Karpas-422 (cell line): Measurements from ENCODE around the gene FAM83F. TPM values are rescaled to one million over a fixed set of nuclear protein-coding genes. Genes with fewer than 3 reads are reported as not detected.
"Not testable (repeated sequence)": the region's sequence is repeated elsewhere in the genome, so short reads cannot be mapped to it uniquely, and the experiment has no call there.

Experiments used
- DNase-seq: peaks from one replicate; pipeline ENCODE4 v3.0.0-alpha.2; 2015
- H2AFZ ChIP-seq: fragments of 200-600 bp; sonication (generic); 2 replicates; pipeline ENCODE4 v1.6.1; 2014; ENCODE audit warnings: antibody characterized with exemption, low read length, mixed read lengths
- H3K27ac ChIP-seq: fragments of 200-600 bp; sonication (generic); 2 replicates; pipeline ENCODE4 v1.5.1; 2014; ENCODE audit warnings: mild to moderate bottlenecking, low read length, moderate library complexity
- H3K27me3 ChIP-seq: fragments of 200-600 bp; sonication (generic); 2 replicates; pipeline ENCODE4 v1.6.1; 2014; ENCODE audit warnings: low read length, mixed read lengths
- H3K36me3 ChIP-seq: fragments of 200-600 bp; sonication (generic); 2 replicates; pipeline ENCODE4 v1.6.1; 2014; ENCODE audit warnings: low read length, mixed read lengths; ENCODE audit not compliant: insufficient read depth
- H3K4me1 ChIP-seq: fragments of 200-600 bp; sonication (generic); 2 replicates; pipeline ENCODE4 v1.6.1; 2014; ENCODE audit warnings: mild to moderate bottlenecking, low read length, mixed read lengths
- H3K4me2 ChIP-seq: fragments of 200-600 bp; sonication (generic); 2 replicates; pipeline ENCODE4 v1.6.1; 2014; ENCODE audit warnings: low read length, low read depth, mild to moderate bottlenecking; ENCODE audit not compliant: poor library complexity, severe bottlenecking
- H3K4me3 ChIP-seq: fragments of 200-600 bp; sonication (generic); 2 replicates; pipeline ENCODE4 v1.5.1; 2014; ENCODE audit warnings: mild to moderate bottlenecking, antibody characterized with exemption, low read length, mixed read lengths
- H3K79me2 ChIP-seq: fragments of 200-600 bp; sonication (generic); 2 replicates; pipeline ENCODE4 v1.6.1; 2014; ENCODE audit warnings: mild to moderate bottlenecking, low read length, mixed read lengths
- H3K9ac ChIP-seq: fragments of 200-600 bp; sonication (generic); 2 replicates; pipeline ENCODE4 v1.6.0; 2014; ENCODE audit warnings: low read length
- H3K9me2 ChIP-seq: fragments of 200-600 bp; sonication (generic), shearing (Covaris generic); replicated peaks from 2 replicates; pipeline ENCODE4 v1.6.0; 2014; ENCODE audit warnings: mild to moderate bottlenecking, low read length, moderate library complexity; ENCODE audit not compliant: insufficient read depth
- H3K9me3 ChIP-seq: fragments of 300-700, 200-600 bp; sonication (generic); 2 replicates; pipeline ENCODE4 v1.6.1; 2014; ENCODE audit warnings: low read length, mixed read lengths
- H4K20me1 ChIP-seq: fragments of 200-600 bp; sonication (generic); 2 replicates; pipeline ENCODE4 v1.6.1; 2014; ENCODE audit warnings: mild to moderate bottlenecking, antibody characterized with exemption, low read length, low read depth; ENCODE audit not compliant: insufficient read depth
- total RNA-seq: library from RNA; depleted of rRNA; stranded (reverse); fragments of >200 nt; shearing (Covaris generic); gene quantifications from 2 replicates; pipeline ENCODE4 v1.2.3, GENCODE V29; 2014; ENCODE audit warnings: low replicate concordance; rRNA removed

FAM83F gene
- under 0.01 and 0.07 TPM in 2 replicates for total RNA-seq

DNA sequence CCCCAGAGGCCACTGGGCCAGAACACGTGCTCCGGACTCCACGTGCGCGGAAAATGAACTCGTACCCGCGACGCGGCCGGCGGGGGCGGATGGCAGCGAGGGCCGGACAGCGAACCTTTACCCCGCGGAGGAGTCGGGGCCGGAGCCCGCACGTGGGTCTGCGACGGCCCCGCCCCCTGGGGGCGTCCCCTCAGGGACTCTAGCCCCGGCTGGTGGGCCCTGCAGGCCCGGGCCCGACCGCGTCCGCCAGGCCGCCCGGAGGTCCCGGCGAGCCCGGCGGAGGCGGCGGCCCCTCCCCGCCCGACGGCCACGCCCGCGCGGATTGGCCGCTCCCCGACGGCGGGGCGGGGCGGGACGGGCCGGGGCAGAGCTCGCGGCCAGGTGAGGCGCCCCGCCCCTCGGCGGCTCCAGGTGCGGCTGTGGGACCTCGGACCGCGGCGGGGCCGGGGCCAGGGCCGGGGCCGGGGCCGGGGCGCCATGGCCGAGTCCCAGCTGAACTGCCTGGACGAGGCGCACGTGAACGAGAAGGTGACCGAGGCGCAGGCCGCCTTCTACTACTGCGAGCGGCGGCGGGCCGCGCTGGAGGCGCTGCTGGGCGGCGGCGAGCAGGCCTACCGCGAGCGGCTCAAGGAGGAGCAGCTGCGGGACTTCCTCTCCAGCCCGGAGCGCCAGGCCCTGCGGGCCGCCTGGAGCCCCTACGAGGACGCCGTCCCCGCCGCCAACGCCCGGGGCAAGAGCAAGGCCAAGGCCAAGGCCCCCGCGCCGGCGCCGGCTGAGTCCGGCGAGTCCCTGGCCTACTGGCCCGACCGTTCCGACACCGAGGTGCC, at the start of gene FAM83F:
TSS of gene FAM83F (plus strand) at position 389 of the 827 bp plus-strand sequence. CDS start at position 478, 89 bp downstream.
- no peak for DNase-seq
- Histone ChIP-seq H3K79me2 (no peaks in the 10 kb centered on the region), H3K9ac (no peak within 1 kb of the TSS), H3K27me3 (no peaks in the 10 kb centered on the region), H3K4me1 (no peaks in the 10 kb centered on the region), H3K36me3 (no peaks in the 10 kb centered on the region), H4K20me1 (no peaks in the 10 kb centered on the region), H3K4me2 (no peak within 1 kb of the TSS), H3K4me3 (no peak within 1 kb of the TSS), H3K27ac (no peak within 1 kb of the TSS), H2AFZ (no peak within 1 kb of the TSS), H3K9me3 (no peaks in the 10 kb centered on the region), H3K9me2 (no peaks in the 10 kb centered on the region)

DNA sequence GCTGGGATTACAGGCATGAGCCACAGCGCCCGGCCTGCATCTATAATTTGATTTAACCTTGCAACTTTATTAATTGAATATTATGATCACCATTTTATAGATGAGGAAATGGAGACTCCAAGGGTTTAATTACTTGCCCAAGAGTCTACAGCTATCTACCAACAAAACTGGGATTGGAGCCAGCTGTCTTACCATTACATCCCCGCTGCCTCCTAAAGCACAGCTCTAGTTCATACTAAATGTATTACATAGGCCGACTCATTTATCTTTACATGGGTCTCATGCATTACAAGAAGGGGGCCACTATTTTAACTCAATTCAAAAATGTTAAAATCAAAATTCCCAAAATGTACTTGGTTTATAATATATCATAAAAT, 48.6 kb upstream of the FAM83F start:
- Histone ChIP-seq H3K4me2 (no peak overlapping the region), H3K27ac (no peak overlapping the region), H3K27me3 (no peaks in the 10 kb centered on the region), H3K4me1 (peaks cover 28% of the 10 kb centered on the region), H2AFZ (no peak overlapping the region), H3K4me3 (no peak overlapping the region), H3K9me2 (no peaks in the 10 kb centered on the region), H4K20me1 (no peaks in the 10 kb centered on the region; the same call in 1 of the 2 replicates), H3K36me3 (no peaks in the 10 kb centered on the region), H3K9me3 (no peaks in the 10 kb centered on the region), H3K79me2 (no peaks in the 10 kb centered on the region), H3K9ac (no peak overlapping the region)
- no peak for DNase-seq

DNA sequence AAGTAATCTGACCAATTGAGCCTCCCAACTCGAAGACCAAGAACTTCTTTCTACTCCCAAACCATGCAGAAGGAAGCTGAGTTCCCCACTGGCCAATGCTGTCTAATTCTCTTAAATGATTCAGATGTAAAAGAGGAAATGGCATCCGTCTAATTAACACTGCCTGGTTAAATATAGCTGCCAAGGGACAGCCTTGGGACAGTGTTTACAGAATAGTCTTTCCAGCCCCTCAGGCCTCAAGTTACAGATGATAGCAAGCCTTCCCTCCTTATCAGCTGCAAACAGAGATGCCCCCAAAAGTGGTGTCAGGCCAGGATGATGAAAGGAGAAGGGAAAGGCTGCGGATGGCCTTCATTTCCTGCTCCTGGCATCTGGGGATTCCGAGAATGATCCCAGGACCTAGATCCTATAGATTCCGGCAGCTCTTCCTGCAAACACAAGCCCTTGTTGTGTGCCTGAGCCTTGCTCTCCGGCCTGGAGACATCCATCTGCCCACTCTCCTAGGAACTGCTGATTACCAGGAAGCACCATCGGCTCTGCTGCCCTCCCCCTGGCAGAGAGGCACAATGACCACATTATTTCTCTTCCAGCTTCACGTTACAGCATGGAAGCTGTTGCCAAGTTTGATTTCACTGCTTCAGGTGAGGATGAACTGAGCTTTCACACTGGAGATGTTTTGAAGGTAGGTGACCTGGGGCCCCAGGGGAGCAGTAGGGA, 48.1 kb upstream of the FAM83F start:
- H3K27ac ChIP-seq, result no peak overlapping the region
- no peak overlapping the region for H3K4me2 ChIP-seq
- peaks cover 28% of the 10 kb centered on the region for H3K4me1 ChIP-seq
- no peaks in the 10 kb centered on the region for H3K79me2 ChIP-seq
- DNase-seq, result no peak
- H3K27me3 ChIP-seq, result no peaks in the 10 kb centered on the region
- no peaks in the 10 kb centered on the region for H3K9me2 ChIP-seq
- no peak overlapping the region for H3K9ac ChIP-seq
- no peaks in the 10 kb centered on the region for H3K36me3 ChIP-seq
- no peaks in the 10 kb centered on the region; the same call in 1 of the 2 replicates for H4K20me1 ChIP-seq
- H2AFZ ChIP-seq, result no peak overlapping the region
- H3K9me3 ChIP-seq, result no peaks in the 10 kb centered on the region
- H3K4me3 ChIP-seq, result no peak overlapping the region

DNA sequence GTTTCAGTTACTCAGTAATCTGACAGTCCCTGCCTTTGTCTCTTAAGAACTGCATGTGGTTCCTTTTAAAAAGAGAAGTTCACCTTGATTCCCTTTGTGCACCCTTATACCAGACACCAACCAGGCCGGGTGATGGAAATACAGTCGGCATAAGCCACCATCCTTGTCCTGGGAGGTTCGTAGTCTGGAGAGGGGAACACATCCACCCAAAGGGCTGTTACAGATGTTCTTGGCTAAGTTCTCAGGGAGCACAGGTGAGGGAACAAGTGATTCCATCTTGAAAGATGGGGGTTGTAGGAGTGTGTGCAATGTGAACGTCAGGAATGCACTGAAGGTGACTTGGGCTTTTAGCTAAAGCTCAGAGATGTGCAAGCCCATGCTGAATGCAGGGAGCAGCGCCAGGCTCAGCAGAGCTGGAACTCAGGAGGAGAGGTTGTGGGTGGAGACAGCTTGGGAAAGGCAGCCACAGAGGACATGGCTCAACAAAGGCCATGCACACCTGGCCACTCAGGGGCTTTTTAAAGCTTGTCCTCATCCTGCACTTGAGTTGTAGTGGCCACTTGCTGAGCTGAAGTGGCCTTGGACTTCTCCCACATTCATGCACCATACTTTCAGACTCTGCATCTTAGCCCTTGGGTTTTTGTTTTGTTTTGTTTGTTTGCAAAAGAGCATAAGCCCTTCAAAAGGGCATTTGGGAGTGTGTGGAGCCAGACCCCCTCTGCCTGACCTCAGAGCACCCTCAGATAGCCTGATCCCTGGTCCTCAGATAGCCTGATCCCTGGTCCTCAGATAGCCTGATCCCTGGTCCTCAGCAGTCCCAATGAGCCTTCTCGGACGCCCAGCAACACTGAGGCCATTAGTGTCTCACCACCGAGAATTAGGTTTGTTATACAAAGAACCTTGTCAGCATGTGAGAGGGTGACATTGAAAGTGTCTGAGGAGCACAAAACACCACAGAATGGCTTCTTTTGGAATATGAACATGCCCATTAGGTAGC, 47.2 kb upstream of the FAM83F start:
- no peak overlapping the region for H3K4me2 ChIP-seq
- H3K4me1 ChIP-seq, result peaks cover 28% of the 10 kb centered on the region
- H3K9me3 ChIP-seq, result no peaks in the 10 kb centered on the region
- no peak overlapping the region for H2AFZ ChIP-seq
- H3K79me2 ChIP-seq, result no peaks in the 10 kb centered on the region
- H3K27ac ChIP-seq, result no peak overlapping the region
- DNase-seq, result no peak
- no peak overlapping the region for H3K9ac ChIP-seq
- no peak overlapping the region for H3K4me3 ChIP-seq
- no peaks in the 10 kb centered on the region for H3K27me3 ChIP-seq
- H4K20me1 ChIP-seq, result no peaks in the 10 kb centered on the region; the same call in 1 of the 2 replicates
- no peaks in the 10 kb centered on the region for H3K36me3 ChIP-seq
- no peaks in the 10 kb centered on the region for H3K9me2 ChIP-seq

DNA sequence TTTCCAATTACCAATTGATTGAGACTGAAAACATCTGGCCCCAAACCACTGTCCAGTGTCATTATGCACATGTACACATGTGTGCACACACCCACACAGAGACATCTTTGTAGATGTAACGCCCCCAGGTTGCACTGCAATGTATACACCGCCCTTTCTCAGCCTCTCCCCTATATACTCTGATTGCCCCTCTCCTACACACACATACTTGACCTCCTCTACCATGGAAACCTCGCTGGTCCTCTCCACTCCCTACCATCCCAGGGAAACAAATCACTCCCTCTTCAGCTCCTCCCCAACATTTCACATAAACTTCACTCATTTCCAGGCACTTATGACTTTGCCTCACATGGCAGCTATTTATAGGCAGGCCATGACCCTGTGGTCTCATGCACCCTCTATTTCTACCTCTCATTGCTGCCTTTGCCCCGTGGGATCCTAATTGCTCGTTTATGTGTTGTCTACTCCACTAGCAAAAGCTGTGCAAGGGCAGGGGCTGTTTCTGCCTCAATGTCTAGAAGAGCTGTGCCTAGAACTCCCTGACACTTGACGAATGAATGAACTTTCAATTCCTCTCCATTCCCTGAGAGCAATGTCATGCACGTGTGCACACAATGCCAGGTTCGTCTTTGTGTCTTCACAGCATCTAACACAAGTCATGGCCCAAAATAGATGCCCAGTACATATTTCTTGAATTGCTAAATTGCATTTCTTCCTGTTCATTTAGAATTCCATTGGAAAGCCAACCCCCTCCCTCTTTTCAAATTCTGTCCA, 44.6 kb upstream of the FAM83F start:
- no peak overlapping the region for H3K9ac ChIP-seq
- no peaks in the 10 kb centered on the region for H3K9me2 ChIP-seq
- no peak overlapping the region for H3K4me2 ChIP-seq
- H3K4me3 ChIP-seq, result no peak overlapping the region
- DNase-seq, result peak; percentile 72
- H3K36me3 ChIP-seq, result no peaks in the 10 kb centered on the region
- H4K20me1 ChIP-seq, result no peaks in the 10 kb centered on the region; the same call in 1 of the 2 replicates
- H2AFZ ChIP-seq, result no peak overlapping the region
- H3K4me1 ChIP-seq, result peaks cover 24% of the 10 kb centered on the region
- no peaks in the 10 kb centered on the region for H3K79me2 ChIP-seq
- no peaks in the 10 kb centered on the region for H3K27me3 ChIP-seq
- H3K9me3 ChIP-seq, result no peaks in the 10 kb centered on the region
- H3K27ac ChIP-seq, result no peak overlapping the region

DNA sequence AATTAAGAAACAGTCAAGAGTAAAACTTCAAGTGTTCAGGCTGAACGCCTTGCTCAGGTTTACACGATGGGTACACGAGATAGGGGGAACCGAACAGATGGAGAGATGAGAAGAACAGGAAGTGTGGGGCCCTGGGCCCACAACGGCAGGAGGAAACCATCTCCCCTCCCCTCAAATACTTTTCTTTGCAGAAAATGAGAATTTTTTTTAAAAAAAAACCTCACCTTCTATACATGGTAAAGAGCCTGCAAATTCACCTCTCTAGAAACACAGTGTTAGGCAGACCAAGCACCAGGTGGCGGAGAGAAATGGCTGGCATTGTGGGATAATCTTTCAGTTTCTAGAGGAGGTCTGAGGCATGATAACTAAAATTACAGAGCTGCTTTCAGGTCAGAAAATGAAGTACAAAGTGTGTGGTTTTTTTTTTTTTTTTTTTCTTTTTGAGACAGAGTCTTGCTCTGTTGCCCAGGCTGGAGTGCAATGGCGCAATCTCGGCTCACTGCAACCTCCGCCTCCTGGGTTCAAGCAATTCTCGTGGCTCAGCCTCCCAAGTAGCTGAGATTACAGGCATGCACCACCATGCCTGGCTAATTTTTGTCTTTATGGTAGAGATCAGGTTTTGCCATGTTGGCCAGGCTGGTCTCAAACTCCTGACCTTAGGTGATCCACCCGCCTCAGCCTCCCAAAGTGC, 43.0 kb upstream of the FAM83F start:
- H3K4me1 ChIP-seq, result peaks cover 18% of the 10 kb centered on the region
- H3K27ac ChIP-seq, H2AFZ ChIP-seq, H3K4me2 ChIP-seq, DNase-seq, H3K36me3 ChIP-seq, H4K20me1 ChIP-seq, H3K9me2 ChIP-seq, H3K4me3 ChIP-seq, H3K9ac ChIP-seq, H3K9me3 ChIP-seq, H3K79me2 ChIP-seq, H3K27me3 ChIP-seq: not testable (repeated sequence)

DNA sequence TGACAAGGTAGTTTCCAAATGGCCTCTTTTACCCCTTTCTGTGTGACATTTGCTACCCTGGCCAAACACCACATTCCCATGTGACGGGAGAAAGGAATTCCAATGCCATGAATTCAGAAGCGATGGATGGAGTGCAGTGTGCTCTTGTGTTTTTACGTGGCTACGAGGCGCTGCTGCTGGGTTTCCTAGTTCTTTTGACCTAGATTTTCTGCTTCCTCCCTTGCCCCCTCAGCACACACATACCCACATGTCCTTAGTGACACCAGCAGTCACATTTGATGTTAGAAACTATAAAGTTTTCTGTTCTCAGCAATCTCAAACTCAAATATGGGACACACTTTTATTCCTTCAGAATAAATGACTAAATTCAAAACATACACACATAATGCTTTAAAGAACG, 42.4 kb upstream of the FAM83F start:
- no peak overlapping the region for H3K9ac ChIP-seq
- no peaks in the 10 kb centered on the region for H3K36me3 ChIP-seq
- H3K27me3 ChIP-seq, result no peaks in the 10 kb centered on the region
- no peak for DNase-seq
- no peak overlapping the region for H3K4me3 ChIP-seq
- H3K9me3 ChIP-seq, result no peaks in the 10 kb centered on the region
- no peaks in the 10 kb centered on the region for H3K79me2 ChIP-seq
- H3K4me1 ChIP-seq, result peaks cover 12% of the 10 kb centered on the region
- no peak overlapping the region for H3K4me2 ChIP-seq
- no peaks in the 10 kb centered on the region; the same call in 1 of the 2 replicates for H4K20me1 ChIP-seq
- H3K27ac ChIP-seq, result no peak overlapping the region
- H2AFZ ChIP-seq, result no peak overlapping the region
- H3K9me2 ChIP-seq, result no peaks in the 10 kb centered on the region
